ENCODE results near the gene ULK1. TPM values are rescaled to one million over a fixed set of nuclear protein-coding genes. Genes with fewer than 3 reads are reported as not detected.
"Not testable (repeated sequence)": the region's sequence is repeated elsewhere in the genome, so short reads cannot be mapped to it uniquely, and the experiment has no call there.

Gene ULK1
- total RNA-seq, 1 donor from 2014 or later, result 9.6 TPM

DNA sequence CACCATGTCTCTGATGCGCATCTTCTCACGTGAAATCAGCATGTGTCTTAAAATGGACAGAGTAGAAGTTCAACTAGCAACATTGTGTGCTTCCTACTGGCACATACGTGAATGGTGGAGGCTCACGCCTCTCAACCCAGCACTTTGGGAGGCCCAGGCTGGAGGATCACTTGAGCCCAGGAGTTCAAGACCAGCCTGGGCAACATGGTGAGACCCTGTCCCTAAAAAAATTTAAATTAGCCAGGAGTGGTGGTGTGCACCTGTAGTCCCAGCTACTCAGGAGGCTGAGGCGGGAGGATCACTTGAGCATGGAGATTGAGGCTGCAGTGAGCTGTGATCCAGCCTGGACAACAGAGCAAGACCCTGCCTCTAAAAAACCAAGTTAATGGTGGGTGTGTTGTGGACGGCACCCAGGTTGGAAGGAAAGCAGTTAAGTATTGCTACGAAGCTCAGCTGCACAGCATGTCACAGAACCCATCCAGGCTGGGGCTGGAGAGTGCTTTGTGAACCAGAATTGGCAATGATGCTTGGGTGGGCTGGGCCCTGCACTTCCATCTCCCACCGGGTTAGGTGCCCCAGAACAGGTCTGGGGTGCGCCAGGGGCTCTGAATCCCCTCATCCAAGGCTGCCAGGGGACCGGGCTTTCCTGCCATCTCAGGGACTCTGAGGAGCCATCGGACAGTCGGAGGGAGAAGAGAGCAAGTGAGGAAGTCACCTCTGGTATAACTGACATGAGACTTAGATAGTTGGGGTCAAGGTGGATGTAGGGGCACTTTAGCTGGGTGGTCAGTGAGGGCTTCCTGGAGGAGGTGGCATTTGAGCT is 33.0 kb upstream of the ULK1 start:
- no peak for DNase-seq (ENCODE audit: low spot score)

DNA sequence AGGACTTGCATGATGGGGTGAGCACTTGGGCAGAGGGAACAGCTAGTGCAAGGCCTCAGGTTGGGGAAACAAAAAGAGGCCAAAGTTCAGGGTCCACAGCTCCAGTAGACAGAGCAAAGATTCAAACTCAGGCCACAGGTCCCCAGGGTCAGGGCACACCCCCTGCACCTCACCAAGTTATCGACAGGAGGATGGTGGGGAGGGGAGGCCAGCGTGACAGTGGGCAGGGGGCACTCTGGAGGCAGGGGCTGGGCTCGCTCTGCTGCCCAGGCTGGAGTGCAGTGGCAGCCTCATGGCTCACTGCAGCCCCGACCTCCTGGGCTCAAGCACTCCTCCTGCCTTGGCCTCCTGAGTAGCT is 32.4 kb upstream of the ULK1 start:
- no peak for DNase-seq (ENCODE audit: low spot score)

DNA sequence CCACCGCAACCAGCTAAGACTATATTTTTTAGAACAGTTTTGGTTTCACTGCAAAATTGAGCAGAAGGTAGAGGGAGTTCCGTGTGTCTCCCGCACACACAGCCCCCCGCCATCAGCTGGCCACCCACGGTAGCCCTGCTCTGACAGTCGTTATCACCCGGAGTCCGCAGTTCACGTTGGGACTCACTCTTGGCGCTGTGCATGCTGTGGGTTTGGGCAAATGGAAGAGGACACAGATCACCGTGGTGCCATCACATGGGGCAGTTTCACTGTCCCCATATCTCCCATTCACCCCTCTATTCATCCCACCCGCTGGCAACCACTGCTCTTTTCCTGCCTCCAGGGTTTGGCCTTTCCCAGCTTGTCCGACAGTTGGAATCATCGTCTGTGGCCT is 31.8 kb upstream of the ULK1 start:
- DNase-seq (ENCODE audit: low spot score), result no peak

DNA sequence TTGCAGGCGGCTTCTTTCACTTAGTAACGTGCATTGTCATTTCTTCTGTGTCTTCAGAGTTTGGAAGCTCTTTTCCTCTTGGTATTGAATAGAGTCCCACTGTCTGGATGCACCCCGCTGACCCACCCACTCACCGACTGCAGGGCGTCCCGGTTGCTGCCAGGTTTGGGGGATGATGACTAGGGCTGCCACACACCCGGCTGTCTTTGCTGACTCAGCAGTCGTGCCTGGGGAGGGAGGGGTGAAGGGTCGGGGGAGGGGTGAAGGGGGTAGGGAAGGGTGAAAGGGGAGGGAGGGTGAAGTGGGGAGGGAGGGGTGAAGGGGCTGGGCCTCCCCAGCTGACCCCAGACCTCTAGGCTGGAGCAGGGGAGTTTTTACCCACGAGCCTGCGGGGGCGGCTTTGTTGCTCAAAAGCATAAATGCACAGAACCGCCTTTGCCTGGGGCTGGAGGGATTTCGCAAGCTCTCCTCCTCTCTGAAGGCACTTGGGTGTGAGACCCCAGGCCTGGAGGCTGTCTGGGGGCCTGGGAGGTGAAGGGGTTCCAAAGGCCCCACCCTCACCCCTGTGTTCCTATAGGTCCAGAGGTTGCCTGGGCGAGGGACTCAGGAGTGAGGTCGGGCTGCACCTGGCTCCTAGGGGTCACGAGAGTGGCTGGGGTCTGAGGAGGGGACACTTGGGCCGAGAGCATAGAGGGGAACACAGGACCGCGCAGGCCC is 31.3 kb upstream of the ULK1 start:
- peak; percentile 32 for DNase-seq (ENCODE audit: low spot score)

DNA sequence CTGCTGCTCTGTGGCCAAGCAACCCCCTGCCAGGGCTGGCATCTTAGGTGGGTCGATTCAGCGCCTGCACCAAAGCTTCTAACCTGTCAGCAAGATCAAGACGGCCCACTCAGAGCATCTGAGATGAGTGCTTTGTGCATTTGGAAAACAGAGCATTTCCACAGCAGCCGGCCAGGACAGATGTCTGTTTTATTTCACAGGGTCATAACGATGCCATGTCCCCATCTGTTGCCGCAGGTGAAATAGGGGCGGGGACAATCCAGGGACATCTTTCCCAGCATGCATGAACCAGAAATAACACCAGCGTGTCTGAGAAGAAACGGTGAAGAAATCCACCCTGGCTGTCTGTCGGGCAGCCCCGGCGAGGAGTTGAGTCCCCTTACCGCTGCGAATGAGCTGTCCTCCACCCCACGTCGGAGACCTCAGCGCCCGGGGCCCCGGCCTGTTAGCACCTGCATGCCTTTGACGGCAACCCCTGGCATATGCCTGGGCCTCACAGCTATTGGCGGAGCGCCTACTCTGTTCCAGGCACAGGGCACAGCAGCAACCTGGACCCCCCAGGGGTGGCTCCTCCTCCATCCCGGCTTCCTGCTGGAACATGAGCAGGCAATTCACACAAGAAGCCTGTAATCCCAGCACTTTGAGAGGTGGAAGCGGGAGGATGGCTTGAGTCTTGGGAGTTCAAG is 30.6 kb upstream of the ULK1 start:
- DNase-seq (ENCODE audit: low spot score), result peak; percentile 71

DNA sequence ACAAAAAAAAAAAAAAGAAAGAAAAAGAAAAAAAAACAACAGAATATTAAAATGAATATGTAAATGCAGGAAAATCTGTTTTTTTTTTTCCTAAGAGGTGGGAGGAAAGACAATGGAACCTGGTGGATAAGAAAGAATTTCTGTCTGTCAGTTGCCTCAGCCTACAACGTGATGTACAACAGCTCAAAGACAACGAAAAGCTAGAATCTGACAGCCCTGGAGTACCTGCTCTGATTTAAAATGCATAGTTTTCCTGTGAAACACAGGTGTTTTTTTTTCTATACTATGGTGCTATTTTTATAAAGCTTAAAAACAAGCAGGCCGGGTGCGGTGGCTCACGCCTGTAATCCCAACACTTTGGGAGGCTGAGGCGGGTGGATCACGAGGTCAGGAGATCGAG is 30.0 kb upstream of the ULK1 start:
- peak; percentile 23 for DNase-seq (ENCODE audit: low spot score)

DNA sequence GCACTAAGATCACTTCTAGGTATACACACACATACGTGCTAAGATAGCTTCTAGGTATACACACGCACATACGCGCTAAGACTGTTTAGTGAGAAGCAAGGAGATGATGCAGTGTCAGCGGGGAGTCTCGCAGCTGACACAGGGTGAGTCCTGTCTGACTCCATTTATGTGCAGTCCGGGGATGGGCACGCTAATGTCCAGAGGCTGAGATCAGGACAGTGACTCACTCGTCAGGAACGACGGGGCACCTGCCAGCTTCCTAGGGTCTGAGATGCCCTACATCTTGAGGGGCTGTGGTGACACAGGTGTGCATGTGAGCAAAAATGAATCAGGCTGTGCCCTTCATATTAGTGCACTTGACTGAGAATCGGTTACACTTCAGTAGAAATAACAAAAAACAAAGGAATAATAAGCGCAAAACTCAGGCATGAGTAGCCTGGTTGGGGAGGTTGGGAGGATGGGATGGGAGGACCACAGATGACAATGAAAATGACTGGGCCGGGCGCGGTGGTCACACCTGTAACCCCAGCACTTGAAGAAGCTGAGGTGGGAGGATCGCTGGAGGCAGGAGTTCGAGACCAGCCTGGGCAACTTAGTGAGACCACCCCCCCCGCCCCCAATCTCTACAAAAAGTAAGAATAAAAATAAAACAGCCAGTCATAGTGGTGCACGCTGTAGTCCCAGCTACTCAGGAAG is 29.1 kb upstream of the ULK1 start:
- DNase-seq (ENCODE audit: low spot score), result no peak

DNA sequence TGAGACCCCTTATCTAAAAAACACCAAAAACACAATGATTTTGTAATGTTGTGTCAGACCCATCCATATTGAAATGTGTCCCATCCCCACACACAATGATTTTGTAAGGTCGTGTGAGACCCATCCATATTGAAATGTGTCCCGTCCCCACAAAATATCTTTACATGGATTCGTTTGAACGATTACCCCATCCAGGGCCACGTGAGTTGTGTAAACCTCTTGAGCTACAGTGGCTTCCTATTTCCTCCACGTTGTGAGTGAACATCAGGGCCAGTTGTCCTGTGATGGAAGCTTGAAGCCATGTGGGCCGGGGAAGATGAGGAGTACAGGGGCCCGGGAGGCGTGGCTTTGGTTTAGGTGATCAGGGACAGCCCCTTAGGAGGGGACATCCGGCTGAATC is 27.0 kb upstream of the ULK1 start:
- no peak for DNase-seq (ENCODE audit: low spot score)

DNA sequence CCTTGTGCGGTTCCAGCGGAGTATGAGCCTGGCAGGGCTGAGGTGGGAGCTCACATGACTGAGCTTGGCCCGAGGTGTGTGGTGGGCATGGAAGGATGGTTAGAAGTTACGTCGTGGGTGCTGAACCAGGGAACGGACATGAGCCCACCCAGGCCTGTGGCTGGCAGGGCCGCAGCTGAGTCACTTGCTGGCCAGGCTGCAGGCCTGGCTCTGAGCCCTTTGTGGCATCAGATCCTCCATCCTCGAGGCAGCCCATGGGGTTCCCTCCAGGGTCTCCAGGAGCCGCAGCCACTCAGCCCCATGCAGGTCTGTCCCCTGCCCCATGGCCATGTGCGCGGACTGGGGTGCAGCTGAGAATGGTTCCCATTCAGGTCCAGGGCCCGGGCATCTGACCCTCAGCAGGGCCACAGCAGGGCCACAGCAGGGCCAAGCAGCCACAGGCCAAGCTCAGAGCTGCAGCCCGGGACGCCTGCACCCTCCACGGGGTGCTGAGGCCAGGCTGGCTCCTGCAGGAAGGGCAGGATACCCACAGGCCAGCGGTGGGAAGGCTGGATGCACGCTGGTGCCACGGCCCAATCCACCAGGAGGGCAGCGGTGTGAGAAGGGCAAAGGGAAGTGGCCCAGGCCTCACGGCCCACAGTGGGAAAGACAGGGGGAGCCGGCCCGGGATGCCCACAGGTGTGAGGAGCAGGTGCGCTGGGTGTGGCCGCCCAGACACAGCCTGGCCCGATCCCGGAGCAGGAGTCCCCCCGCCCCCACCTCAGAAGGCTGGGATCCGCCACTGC is 26.3 kb upstream of the ULK1 start:
- DNase-seq (ENCODE audit: low spot score), result no peak

DNA sequence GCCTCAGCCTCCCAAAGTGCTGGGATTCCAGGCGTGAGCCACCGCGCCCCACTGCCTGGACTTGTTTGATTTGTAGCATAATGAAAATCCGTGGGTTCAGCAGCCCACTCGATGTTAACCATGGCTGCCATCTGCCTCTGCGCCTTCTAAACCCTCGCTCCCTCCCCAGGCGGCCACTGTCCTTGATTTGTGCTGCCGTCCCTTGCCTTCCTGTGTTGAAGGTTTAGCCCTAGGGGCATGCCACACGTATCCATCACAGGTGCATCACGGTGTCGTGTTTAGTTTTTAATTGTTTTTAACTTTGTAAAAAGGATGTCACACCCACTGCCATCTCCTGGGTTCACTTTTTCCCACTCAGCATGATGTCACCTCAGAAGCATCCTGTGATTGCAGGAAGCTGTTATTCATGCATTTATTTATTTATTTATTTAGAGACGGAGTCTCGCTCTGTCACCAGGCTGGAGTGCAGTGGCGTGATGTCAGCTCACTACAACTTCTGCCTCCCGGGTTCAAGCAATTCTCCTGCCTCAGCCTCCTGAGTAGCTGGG is 24.5 kb upstream of the ULK1 start:
- DNase-seq (ENCODE audit: low spot score), result peak; percentile 28

DNA sequence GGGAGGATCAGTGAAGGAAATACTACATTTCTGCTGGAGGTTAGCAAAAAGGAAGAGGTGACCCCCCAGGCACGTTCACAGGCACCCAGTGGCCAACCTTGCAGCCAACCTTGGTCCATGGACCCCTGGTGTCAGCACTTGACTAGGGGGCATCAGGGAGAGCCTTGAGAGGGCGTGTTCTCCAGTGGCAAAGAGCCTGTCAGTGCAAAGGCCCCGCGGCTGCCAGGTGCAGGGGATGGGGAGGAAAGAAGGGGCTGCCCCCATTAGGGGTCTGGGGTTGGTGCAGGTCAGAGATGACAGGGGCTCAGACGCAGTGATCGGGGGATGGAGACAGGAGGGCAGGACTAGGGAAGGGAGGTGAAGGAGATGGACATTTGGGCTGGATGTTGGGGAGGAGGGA is 22.7 kb upstream of the ULK1 start:
- DNase-seq (ENCODE audit: low spot score), result no peak

DNA sequence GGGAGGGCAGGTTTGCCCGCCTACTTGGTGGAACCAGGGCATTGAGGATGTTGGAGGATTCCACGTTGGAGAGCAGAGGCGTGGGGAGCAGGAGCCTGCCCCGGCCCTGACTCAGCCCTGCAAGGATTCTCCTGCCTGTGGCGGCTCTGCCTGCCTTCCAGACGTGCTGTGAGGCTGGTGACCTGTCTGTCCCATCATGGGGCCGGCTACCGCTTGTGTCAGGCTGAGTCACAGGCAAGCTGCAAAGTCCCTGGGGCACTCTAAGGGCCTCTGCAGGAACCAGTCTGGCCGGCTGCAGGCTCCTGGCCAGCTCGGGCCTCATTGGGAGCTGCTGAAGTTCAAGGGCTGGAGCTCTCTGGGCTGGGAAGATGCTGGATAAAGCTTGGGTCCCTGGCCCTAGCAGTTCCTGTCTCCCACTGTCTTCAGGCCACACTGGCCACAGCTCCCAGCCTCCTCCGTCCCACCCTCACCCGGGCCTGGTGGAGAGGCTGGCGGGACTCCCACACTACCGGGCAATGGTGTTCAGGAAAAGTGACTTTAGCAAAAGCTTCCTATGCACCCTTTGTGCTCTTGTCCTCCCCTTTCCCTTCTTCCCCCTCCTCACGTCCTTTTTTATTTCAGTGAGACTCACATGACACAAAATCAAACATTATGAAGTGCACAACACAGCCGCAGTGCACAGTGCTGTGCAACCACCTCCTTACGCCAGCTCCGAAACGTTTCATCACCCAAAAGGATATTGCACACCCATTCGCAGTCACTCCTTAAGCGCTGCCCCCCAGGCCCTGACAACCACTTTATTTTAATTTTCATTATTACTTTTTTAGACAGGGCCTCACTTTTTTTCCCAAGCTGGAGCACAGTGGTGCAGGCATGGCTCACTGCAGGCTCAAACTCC is 22.0 kb upstream of the ULK1 start:
- peak; percentile 24 for DNase-seq (ENCODE audit: low spot score)

DNA sequence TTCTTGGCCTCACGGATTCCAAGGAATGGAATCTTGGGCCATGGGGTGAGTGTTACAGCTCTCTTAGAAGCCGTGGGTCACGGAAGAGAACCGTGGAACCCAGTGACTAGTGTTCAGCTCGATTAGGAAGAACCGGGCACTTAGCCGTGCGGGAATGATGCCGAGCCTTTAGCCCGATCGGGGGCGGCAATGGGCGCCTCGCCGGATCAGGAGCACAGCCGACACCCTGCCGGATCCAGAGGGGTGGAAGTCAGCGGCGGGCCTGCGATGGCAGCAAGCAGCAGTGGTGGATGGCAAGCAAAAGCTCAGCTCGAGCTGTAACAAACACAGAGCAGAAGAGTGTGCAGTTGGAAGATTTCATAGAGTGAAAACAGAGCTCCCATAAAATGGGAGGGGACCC is 21.1 kb upstream of the ULK1 start:
- no peak for DNase-seq (ENCODE audit: low spot score)

DNA sequence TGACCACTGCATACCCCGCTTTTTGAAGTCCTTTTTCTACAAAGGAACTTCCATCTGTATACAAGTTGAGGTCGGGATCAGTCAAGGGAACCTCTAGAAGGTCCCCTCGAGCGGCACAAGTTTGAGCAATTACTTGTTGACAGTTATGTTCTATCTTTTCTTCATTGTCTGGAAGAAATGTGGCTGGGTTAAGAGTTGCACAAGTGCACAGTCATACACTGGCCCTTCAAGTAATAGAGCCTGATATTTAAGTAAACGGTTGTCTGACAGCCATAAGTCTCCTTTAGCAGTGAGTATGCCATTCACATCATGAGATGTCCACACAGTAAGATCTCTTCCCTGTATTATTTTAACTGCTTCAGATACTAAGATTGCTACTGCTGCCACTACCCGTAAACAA is 19.4 kb upstream of the ULK1 start:
- not testable (repeated sequence) for DNase-seq (ENCODE audit: low spot score)

DNA sequence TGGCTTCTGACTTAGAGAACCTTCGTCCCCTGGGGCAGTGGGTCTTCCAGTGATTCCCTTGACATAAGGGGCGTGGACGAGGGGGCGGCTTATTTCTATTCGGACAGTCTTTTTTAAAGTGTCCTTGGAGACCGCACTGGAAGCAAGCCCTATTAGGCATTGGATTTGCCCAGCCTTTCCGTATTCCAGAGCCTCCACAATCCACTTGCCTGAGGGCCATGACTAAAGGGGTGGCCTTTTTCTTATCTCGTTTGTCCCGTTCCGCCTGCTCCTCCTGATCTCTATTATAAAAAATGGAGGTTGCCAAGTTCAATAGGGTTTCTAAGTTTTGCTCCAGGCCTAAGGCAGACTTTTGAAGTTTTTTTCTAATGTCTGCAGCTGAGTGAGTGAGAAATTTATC is 17.2 kb upstream of the ULK1 start:
- DNase-seq (ENCODE audit: low spot score), result peak; percentile 21

DNA sequence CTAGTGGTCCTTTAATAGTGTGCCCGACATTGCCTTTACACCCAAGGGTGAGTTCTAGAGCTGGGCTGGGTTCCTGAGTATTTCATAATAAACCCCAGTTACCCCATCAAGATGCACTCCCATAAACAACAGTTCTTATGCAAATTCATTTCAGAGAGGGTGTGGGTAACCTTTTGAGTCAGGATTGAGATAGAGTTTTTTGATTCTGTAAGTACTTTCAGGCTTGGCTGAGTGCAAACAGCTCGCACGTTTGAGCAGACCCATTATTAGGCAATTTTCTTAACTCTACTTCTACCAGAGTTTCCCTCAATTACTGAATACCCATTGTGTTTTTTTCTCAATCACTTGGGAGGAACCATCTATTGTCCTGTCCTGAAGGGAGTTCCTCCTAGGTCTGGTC is 16.0 kb upstream of the ULK1 start:
- not testable (repeated sequence) for DNase-seq (ENCODE audit: low spot score)

DNA sequence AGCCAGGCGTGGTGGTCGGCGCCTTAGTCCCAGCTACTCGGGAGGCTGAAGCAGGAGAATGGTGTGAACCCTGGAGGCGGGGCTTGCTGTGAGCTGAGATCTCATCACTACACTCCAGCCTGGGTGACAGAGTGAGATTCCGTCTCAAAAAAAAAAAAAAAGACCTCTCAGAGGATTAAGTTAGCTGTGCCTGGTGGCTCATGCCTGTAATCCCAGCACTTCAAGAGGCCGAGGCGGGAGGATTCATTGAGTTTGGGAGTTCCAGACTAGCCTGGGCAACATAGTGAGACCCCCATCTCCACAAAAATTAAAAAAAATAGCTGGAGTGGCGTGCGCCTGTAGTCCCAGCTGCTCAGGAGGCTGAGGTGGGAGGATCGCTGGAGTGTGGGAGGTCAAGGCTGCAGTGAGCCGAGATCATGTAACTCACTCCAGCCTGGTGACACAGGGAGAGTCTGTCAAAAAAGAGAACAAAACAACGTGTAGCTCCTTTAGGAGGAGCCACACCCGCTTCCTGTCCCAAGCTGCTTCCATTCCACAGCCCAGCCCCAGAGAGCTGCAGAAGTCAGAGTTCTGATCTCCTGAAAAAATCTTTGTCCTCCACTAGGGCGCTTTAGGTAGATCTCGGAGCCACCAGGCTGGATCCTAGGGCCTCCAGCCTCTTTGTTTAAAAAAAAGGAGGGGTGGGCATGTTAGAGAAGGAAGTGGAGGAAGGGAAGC is 11.5 kb upstream of the ULK1 start:
- DNase-seq (ENCODE audit: low spot score), result no peak

DNA sequence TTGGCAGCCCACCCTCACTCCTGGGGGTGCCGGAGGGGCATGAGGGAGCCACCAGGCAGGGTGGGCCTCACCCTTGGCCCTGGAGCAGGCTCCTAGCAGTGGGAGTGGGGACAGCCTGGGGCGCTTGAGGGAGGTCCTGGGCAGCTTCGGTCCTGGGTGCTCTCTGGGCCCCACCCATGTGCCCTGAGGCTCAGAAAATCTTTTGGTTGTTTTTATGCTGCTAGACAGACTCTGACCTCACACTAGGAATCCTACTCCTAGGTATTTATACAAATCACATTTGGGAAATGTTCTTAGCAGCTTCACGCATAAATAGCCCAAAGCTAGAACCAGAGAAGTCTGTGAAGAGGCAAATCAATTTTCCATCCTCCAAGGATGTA is 10.9 kb upstream of the ULK1 start:
- no peak for DNase-seq (ENCODE audit: low spot score)

DNA sequence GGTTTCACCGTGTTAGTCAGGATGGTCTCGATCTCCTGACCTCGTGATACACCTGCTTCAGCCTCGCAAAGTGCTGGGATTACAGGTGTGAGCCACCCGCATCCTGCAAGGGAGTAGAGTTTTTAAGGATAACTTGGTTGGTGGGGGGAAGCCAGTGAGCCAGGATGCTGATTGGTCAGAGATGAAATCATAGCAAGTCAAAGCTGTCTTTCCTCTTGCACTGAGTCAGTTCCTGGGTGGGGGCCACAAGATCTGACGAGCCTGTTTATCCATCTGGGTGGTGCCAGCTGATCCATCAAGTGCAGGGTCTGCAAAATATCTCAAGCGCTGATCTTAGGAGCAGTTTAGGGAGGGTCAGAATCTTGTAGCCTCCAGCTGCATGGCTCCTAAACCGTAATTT is 9.3 kb upstream of the ULK1 start:
- not testable (repeated sequence) for DNase-seq (ENCODE audit: low spot score)

Data from umbilical cord (tissue), 2 donors.